Right lobe of liver (tissue), 4 donors: Measurements from ENCODE around the gene PIK3R5.

ENCODE experiments used
- CTCF ChIP-seq, 4 donors: fragments of 200-600 bp in 3 of 4; fragments of 450-650 bp in 1 of 4; IDR thresholded peaks; one replicate each; pipeline versions ENCODE4 v1.5.1 to v1.8.0; 2016 to 2022; ENCODE audit warnings: antibody characterized with exemption in 4 of 4, mild to moderate bottlenecking in 2 of 4
- POLR2A ChIP-seq: fragments of 450-650 bp; IDR thresholded peaks from one replicate; pipeline ENCODE4 v1.6.1; 2017; ENCODE audit warnings: antibody characterized with exemption, mild to moderate bottlenecking
- donor health status: DM: no; HTN: no; CAD: no.
- donor health status: DM: no; HTN: no; CAD: no.
- donor health status: DM: no; HTN: yes; CAD: no.

- TF ChIP-seq CTCF (IDR thresholded peaks at IDR 0.05) (no peak), POLR2A (no peak)
These were observed 9.7 kb upstream of the PIK3R5 start for GRCh38 chr17:8975091-8975725.
